Lower leg skin (tissue), 3 donors: ENCODE results near the gene ATP23.

Source experiments
- CTCF ChIP-seq, 3 donors: fragments of 450-650 bp; IDR thresholded peaks; one replicate each; pipeline ENCODE4 v1.5.1; 2016; ENCODE audit warnings: antibody characterized with exemption in 3 of 3, mild to moderate bottlenecking in 3 of 3, moderate library complexity in 2 of 3
- POLR2A ChIP-seq, 2 donors: fragments of 450-650 bp; IDR thresholded peaks; one replicate each; pipeline ENCODE4 v1.6.1; 2016 to 2017; ENCODE audit warnings: antibody characterized with exemption in 2 of 2, mild to moderate bottlenecking in 1 of 2, moderate library complexity in 1 of 2

- TF ChIP-seq CTCF (IDR thresholded peaks at IDR 0.05) (no peak), POLR2A (IDR thresholded peaks at IDR 0.05) (no peak)
Observed at GRCh38 chr12:57899010-57899662, 42.2 kb upstream of the ATP23 start.
